Hematopoietic multipotent progenitor cell treated with erythropoietin and hydrocortisone succinate and interleukin-3 and kit ligand, for 4 days (in vitro differentiated cells): ENCODE results near the gene BNIP5.

Experiments
- DNase-seq: peaks from one replicate; pipeline ENCODE4 v3.0.0-alpha.2; 2015

BNIP5 gene

GRCh38 chr6:36290668-36291620 lies 45.7 kb downstream of the BNIP5 start:
- peak; percentile 76 for DNase-seq

GRCh38 chr6:36289281-36289878 lies 47.3 kb downstream of the BNIP5 start:
- no peak for DNase-seq

- DNase-seq: no peak
Measured at GRCh38 chr6:36286858-36287257, 49.8 kb downstream of the BNIP5 start.

GRCh38 chr6:36285797-36286196 lies 50.9 kb downstream of the BNIP5 start:
- DNase-seq: no peak

DNA sequence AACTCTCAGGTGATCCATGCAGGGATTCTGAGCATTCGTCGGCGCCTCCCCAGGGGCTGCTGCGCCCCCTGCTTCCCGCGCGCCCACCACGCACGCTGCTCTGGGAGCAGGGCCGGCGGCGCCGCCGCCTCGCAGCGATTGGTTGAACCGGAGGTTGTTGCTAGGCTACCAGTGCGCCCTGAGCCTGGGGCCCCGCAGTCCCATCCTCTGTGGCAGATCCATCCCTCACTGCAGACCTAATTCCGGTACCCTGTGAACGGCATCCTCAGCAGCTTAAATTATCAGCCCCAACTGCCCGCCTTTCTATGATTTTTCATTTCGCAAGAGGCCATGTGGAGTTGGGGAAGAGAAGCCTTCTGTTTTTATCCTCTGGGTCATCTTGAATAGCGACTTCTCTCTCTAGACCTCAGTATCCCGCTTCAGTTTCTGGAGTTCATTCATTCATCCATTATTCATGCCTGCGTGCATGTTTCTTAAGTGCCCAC lies 51.5 kb downstream of the BNIP5 start:
- DNase-seq: peak; percentile 46

- no peak for DNase-seq
Measured at GRCh38 chr6:36284359-36284758, 52.3 kb downstream of the BNIP5 start.

DNA sequence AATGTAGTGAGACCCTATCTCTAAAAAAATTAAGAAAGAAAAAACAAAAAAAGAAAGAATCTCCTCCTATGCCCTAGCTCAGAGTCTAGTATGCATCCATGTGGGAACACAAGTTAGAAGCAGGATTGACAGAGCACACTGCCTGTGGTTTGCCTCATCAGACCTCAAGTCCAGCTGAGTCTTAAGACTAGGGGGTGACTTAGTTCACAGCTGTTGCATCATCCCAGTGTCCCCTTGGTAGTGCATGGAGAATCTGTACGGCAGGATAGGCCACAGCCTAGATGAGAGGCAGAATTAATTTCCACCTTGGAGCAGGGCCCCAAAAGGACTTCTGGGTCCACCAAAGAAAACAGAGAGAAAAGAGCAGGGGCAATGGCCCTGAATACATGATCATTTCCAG lies 53.1 kb downstream of the BNIP5 start:
- no peak for DNase-seq

DNA sequence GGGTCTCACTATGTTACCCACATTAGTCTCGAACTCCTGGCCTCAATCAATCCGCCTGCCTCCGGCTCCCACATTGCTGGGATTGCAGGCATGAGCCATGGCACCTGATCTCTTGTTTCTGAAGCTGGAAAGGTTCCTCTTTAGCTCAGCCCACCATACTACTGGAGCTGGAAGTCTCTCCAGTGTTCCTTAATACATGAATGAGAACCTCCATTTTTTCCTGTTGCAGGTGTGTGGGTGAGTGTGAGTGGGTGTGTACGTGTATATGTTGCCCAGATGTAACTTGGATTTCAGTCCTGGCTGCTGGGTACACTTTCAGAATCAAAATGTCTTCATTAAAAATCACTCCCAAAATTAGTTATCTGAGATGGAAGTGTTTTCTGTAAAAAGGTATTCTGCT lies 55.7 kb downstream of the BNIP5 start:
- DNase-seq: no peak

GRCh38 chr6:36280467-36280866 lies 56.2 kb downstream of the BNIP5 start:
- peak; percentile 44 for DNase-seq

GRCh38 chr6:36277946-36278470 lies 58.7 kb downstream of the BNIP5 start:
- peak; percentile 63 for DNase-seq

DNA sequence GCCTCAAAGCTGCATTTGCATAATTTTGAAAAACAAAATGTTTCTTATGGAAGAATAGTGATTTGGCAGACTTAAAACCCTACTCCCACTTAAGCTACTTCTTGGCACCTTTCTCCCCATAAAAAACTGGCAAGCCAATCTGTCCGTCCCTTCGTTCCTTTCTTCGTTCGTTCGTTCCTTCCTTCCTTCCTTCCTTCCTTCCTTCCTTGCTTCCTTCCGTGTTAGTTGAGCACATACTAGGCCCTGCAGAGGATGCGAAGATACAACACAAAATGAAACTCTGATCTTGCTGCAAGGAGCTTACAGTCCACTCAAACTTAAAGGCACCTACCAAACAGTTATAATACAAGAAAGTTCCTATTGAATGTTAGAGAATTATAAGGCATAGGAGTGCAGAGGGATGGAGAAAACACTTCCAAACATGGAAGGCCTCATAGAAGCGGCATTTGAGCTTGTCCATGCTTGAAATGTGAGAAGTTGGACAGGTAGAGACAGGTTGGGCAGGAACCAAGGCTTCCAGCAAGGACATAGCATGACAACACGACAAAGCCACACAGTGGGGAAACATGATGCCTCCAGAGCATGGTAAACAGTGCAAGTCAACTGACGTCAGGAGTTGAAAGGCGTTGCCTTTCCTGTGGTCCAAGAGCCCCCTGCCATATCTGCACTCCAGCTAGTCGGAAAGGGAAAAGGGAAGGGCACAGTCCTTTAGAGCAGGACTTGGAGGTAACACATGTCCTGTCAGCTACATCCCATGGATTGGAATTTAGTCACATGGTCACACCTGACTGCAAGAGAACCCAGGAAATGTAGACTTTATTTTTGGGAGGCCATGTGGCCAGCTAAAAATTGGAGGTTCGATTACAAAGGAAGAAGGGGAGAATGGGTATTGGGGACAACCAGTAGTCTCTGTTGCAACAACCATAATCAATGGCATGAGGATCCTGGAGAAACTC lies 59.8 kb downstream of the BNIP5 start:
- no peak for DNase-seq

DNA sequence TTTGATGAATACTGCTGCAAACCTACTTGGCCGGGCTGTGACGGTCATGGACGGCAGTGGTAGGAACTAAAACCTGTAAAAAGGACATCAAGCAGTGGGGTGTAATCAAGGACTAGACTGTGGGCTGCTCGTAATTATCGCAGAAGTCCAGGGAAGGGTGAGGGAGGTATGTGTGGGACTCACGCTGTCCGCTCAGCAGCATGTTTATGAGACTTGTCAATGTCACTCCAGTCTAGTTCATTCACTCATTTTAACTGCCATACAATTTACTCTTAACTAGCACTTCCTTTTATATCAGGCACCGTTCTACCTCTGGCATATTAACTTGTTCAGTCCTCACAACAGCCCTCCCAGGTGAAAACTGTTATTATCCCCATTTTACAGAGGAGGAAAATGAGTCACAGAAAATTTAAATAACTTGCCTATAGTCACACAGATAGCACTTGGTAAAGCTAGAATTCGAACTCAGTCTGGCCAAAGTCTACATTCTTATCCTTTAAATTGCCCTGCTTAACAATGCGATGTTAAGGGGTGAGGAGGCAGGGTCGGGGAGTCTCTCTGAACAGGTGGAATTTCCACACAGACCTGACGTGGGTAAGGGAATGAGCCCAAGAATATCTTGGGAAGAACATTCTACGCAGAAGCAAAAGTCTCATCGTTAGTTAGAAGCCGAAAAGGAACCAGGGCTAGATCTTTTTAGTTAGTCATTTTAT lies 62.7 kb downstream of the BNIP5 start:
- DNase-seq: no peak

DNA sequence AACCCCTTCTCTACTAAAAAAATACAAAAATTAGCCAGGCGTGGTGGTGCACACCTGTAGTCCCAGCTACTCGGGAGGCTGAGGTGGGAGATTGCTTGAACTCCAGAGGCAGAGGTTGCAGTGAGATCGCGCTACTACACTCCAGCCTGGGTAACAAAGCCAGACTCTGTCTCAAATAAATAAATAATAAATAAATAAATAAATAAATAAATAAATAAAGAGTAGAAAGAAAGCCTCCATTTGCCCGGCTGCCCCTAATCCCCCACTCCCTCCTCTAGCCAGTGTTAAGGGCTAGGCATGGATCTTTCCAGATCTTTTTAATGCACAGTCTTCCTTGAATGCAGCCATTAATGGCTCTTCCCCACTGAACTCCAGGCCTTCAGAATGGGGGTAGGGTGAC lies 63.6 kb downstream of the BNIP5 start:
- no peak for DNase-seq

DNA sequence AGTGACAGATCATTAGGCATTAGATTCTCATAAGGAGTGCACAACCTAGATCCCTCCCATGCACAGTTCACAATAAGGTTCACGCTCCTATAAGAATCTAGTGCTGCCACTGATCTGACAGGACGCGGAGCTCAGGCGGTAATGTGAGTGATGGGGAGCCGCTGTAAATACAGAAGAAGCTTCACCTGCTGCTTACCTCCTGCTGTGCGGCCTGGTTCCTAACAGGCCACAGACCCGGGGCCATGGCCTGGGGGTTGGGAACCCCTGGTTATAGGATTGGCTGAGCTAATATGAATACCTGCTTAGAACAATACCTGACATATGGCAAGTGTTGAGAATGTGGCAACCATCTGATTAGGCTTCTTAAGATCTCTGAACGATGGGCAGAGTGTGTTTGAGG lies 64.5 kb downstream of the BNIP5 start:
- DNase-seq: no peak

DNA sequence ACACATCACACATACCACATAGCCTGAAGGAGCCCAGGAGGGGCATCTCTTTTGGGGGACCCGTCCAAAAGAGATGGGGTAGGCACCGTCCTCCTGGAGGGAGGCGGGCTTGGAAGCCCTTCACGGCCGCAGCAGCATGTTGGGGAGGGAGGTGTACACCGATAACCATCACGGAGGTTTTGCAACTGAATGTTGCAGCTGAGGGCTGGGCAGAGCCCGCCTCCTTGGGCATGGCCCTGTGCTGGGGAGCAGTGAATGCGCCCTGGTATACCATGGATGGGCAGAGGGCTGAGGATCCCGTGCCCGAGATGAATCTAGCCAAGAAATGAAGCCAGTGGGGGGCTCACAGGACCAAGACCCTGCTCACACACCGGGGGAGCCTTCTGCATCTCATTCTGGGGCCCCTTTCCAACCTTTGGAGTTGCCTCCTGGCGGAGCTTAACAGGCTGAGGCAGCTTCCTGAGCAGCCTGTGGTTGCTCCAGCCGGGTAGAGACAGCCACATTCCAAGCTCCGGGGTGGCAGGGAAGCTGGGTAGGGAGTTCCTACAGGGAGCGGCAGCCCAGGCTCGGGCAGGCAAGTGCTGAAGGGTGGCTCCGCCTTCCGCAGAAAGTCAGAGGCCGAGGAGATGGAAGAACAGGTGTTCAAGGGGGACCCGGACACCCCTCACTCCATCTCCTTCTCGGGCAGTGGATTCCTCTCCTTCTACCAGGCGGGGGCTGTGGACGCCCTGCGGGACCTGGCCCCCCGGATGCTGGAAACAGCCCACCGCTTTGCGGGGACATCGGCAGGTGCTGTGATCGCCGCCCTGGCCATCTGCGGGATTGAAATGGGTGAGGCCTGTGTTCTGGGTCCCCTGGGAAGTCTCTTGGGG lies 66.6 kb downstream of the BNIP5 start, which contains the start of gene PNPLA1:
PNPLA1 (plus strand) TSS at position 227 of the 872 bp plus-strand sequence; CDS start at position 627, 400 bp downstream.
- peak; percentile 30 for DNase-seq

GRCh38 chr6:36268478-36269275 lies 68.0 kb downstream of the BNIP5 start:
- DNase-seq: no peak

DNA sequence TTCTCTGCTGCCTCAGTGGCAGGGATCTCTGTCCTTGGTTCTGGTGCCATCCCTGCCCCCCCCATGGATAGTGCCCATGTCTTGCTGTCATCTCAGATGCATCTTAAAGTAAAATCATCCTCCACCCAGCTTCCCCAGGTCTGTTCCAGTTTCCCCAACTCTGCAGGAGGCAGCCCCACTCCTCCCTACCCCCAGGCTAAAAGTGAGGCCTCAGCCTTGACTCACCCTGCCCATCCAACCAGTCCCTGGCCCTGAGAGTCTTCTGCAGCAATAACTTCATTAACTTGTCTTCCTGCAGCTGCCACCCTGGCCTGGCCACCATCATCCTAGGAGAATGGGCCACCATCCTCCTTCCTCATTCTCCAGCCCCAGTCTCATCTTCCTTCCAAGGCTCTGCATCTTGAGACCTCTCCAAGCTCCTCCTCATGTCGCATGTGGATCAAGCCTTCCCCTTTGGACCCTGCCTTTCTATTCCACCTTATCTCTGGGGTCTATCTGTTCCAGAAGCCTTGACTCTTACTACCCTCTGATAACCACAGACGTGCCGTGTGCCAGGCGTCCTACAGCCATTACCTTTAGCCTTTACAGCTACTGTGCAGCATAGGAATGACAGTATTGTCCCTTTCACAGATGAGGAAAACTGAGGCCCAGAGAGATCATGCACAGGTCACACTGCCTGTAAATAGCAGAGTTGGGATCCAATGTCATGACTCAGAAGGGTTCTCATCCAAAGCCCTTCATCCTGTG lies 68.8 kb downstream of the BNIP5 start:
- DNase-seq: no peak

DNA sequence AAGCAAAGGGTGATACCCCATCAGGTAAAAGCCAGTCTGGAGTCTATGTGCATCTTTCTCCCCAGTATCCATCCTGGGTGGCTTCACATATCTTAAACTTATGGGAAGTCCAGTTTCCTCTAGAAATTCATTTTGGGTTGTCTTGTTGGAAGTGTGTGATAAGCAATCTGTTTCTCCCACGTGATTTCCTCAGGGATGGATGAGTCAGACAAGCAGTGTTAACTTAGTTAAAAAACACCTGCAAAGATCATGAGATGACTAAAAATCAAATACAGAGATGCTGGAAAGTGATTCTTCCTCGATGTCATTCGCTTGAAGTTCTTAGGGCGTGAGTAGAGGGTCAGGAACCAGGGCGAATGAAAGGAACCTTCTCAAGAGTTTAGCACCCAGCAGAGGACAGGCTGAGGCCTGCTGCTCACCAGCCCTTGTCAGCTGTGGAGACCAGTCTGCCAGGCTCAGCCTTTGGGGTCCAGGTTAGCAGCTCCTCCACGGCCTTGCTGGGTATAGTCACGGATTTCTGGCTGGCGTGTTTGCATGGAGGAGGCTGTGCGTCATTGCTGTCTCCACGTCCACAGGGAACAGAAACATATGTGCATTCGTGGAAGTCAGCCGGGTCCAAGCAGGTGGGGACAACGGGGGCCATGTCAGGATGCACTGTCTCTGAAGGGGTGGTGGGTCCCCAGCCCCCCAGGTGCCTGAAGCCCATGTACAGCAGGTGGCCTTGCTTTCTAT lies 69.6 kb downstream of the BNIP5 start:
- DNase-seq: no peak
